Osteoblast (primary cell): ENCODE measurements around the gene PCED1B. TPM values are rescaled to one million over a fixed set of nuclear protein-coding genes. Genes with fewer than 3 reads are reported as not detected.

ENCODE experiments used
- DNase-seq: peaks from one replicate; pipeline ENCODE4 v3.0.0; 2011; ENCODE audit warnings: low spot score, mixed read lengths; ENCODE audit not compliant: insufficient read length; ENCODE audit errors: missing footprints
- H2AFZ ChIP-seq: 2 replicates; pipeline ENCODE4 v1.6.0; 2011; ENCODE audit warnings: mild to moderate bottlenecking, low read length
- H3K27ac ChIP-seq: 2 replicates; pipeline ENCODE4 v1.5.1; 2011; ENCODE audit warnings: mild to moderate bottlenecking, low read depth, low read length, moderate library complexity
- H3K27me3 ChIP-seq: 2 replicates; pipeline ENCODE4 v1.6.0; 2012; ENCODE audit warnings: mild to moderate bottlenecking, control low read depth, inconsistent platforms, low read length, moderate library complexity; ENCODE audit not compliant: insufficient read depth
- H3K36me3 ChIP-seq: 2 replicates; pipeline ENCODE4 v1.5.1; 2011; ENCODE audit warnings: mild to moderate bottlenecking, low read length, control low read depth, moderate library complexity; ENCODE audit not compliant: insufficient read depth
- H3K4me1 ChIP-seq: 2 replicates; pipeline ENCODE4 v1.5.1; 2011; ENCODE audit warnings: mild to moderate bottlenecking, low read length, control low read depth, moderate library complexity; ENCODE audit not compliant: insufficient read depth
- H3K4me2 ChIP-seq: 2 replicates; pipeline ENCODE4 v1.6.0; 2011; ENCODE audit warnings: mild to moderate bottlenecking, low read length; ENCODE audit not compliant: insufficient read depth
- H3K4me3 ChIP-seq: fragments of 200-600 bp; sonication (generic); 3 replicates; pipeline ENCODE4 v1.5.1; 2012; ENCODE audit warnings: mild to moderate bottlenecking, low read length, inconsistent platforms; ENCODE audit not compliant: insufficient read depth
- H3K79me2 ChIP-seq: 2 replicates; pipeline ENCODE4 v1.6.0; 2012; ENCODE audit warnings: mild to moderate bottlenecking, low read length, control low read depth, inconsistent platforms; ENCODE audit not compliant: insufficient read depth
- H3K9me3 ChIP-seq: 2 replicates; pipeline ENCODE4 v1.5.1; 2011; ENCODE audit warnings: low read depth, low read length, control low read depth
- H4K20me1 ChIP-seq: 2 replicates; pipeline ENCODE4 v1.6.0; 2012; ENCODE audit warnings: mild to moderate bottlenecking, low read length, control low read depth; ENCODE audit not compliant: insufficient read depth
- CTCF ChIP-seq: IDR thresholded peaks from 2 replicates; pipeline ENCODE4 v1.5.1; 2011; ENCODE audit warnings: mild to moderate bottlenecking, low read depth, low read length, moderate library complexity; ENCODE audit errors: extremely low read depth
- total RNA-seq: library from RNA; depleted of rRNA; stranded (reverse); fragments of >200 nt; gene quantifications from 2 replicates; pipeline ENCODE4 v1.2.3, GENCODE V29; 2012

Gene PCED1B
- total RNA-seq, 1 donor: 0.36 TPM

- Histone ChIP-seq H3K9me3 (no peaks in the 10 kb centered on the region), H3K27me3 (no peaks in the 10 kb centered on the region)
Measured at GRCh38 chr12:47264951-47265350, 185.5 kb downstream of the PCED1B start.

DNA sequence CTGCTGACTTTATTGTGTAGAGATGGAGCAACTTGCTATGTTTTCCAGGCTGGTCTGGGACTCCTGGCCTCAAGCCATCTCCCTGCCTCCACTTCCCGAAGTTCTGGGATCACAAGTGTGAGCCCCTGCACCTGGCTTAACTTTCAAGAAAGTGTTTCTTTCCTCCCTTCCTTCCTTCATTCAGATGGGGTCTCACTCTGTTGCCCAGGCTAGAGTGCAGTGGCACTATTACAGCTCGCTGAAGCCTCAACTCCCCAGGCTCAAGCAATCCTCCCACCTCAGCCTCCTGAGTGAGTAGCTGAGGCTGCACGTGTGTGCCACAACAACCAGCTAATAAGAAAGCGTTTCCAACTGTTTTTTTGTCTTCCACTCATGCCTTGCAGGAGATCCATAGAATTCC lies 186.0 kb downstream of the PCED1B start:
- Histone ChIP-seq H3K27ac (no peak overlapping the region), H3K9me3 (no peaks in the 10 kb centered on the region), H3K27me3 (no peaks in the 10 kb centered on the region), H3K4me2 (no peak overlapping the region), H3K79me2 (no peaks in the 10 kb centered on the region), H3K4me1 (peaks cover 15% of the 10 kb centered on the region), H3K4me3 (no peak overlapping the region), H3K36me3 (no peaks in the 10 kb centered on the region), H4K20me1 (no peaks in the 10 kb centered on the region), H2AFZ (no peak overlapping the region)
- DNase-seq: no peak
- no peak for TF ChIP-seq CTCF

More at GRCh38 chr12:47264951-47265350, 185.5 kb downstream of the PCED1B start:
- no peak for TF ChIP-seq CTCF
- no peak overlapping the region for H3K27ac ChIP-seq
- DNase-seq: no peak
- no peaks in the 10 kb centered on the region for H3K79me2 ChIP-seq
- H2AFZ ChIP-seq: no peak overlapping the region
- H3K4me1 ChIP-seq: peaks cover 12% of the 10 kb centered on the region
- H3K4me3 ChIP-seq: no peak overlapping the region
- no peaks in the 10 kb centered on the region for H3K36me3 ChIP-seq
- H4K20me1 ChIP-seq: no peaks in the 10 kb centered on the region
- H3K4me2 ChIP-seq: no peak overlapping the region

DNA sequence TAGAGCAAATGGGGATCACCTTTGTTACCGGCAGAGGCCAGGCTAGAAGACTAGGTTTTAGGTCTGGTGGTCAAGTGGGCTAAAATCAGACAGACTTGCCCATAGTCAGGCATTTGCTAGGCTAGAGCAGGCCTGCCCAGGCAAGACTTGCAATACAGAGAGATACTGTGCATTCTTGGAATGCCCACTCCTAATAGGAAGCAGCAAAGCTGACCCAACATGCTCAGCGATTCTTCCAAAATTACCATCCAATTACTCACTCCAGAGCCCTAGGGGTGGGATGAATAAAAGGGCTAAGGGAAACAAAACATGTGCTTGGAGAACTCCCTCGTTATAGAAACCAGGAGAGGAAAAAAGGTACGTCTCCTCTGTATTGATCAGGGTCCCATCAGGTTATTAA lies 188.2 kb downstream of the PCED1B start:
- H3K79me2 ChIP-seq: no peaks in the 10 kb centered on the region
- H3K4me3 ChIP-seq: no peak overlapping the region
- no peak overlapping the region for H3K4me2 ChIP-seq
- peaks cover 35% of the 10 kb centered on the region for H3K4me1 ChIP-seq
- no peaks in the 10 kb centered on the region for H4K20me1 ChIP-seq
- DNase-seq: peak; percentile 36
- peak overlapping the region; percentile 79 for H2AFZ ChIP-seq
- no peak for TF ChIP-seq CTCF
- H3K36me3 ChIP-seq: no peaks in the 10 kb centered on the region
- H3K27me3 ChIP-seq: no peaks in the 10 kb centered on the region
- H3K27ac ChIP-seq: no peak overlapping the region
- no peaks in the 10 kb centered on the region for H3K9me3 ChIP-seq

DNA sequence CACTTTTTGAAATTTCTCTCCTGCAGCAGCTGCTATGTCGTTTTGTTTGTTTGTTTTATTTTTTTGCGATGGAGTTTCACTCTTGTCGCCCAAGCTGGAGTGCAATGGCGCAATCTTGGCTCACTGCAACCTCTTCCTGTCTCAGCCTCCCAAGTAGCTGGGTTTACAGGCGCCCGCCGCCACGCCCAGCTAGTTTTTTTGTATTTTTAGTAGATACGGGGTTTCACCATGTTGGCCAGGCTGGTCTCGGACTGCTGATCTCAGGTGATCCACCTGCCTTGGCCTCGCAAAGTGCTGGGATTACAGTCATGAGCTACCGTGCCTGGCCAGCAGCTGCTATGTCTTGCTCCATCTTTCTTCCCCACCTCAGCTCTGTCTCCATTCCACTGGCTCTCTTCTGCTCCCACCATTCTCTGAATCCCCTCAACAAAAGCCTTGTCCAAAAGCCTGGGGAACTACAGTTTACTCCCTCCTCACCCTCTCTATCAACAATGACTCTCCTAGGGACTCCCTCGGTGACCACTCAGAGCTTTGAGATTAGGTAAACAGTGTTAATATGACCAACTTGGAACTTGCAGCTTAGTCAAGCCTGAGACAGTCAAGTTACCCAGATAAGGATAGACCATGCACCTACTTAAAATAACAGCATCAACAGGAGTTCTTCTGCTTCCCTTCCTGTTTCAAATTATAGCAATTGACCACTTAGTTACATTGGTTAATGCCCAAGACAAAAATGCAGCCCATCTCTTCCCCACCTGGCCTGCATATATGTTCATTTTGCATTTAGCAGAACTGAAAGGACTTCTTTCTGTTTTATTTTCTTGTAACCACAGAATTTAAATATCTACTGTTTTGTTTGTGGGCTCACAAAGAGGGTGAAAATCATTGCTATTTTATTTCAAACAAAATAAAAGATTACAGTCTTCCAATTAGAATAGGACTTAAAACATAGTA lies 189.4 kb downstream of the PCED1B start:
- no peak for DNase-seq
- no peaks in the 10 kb centered on the region for H3K27me3 ChIP-seq
- TF ChIP-seq CTCF: no peak
- no peak overlapping the region for H2AFZ ChIP-seq
- H3K4me2 ChIP-seq: no peak overlapping the region
- peak overlapping the region; percentile 34 for H3K27ac ChIP-seq
- H3K79me2 ChIP-seq: no peaks in the 10 kb centered on the region
- peaks cover 46% of the 10 kb centered on the region for H3K4me1 ChIP-seq
- H4K20me1 ChIP-seq: no peaks in the 10 kb centered on the region
- no peaks in the 10 kb centered on the region for H3K9me3 ChIP-seq
- no peak overlapping the region for H3K4me3 ChIP-seq
- no peaks in the 10 kb centered on the region for H3K36me3 ChIP-seq
